ENCODE measurements around the gene ZNF343.

ZNF343 gene

GRCh38 chr20:2469991-2470422 is 38.7 kb downstream of the ZNF343 start:
- DNase-seq = peak; percentile 41

GRCh38 chr20:2468581-2469407 is 39.9 kb downstream of the ZNF343 start:
- DNase-seq = no peak

- no peak for DNase-seq
Observed at GRCh38 chr20:2467412-2467811, 41.3 kb downstream of the ZNF343 start.

GRCh38 chr20:2465100-2465499 is 43.6 kb downstream of the ZNF343 start:
- DNase-seq = no peak

- no peak for DNase-seq
Observed at GRCh38 chr20:2463616-2464365, 44.9 kb downstream of the ZNF343 start.

- no peak for DNase-seq
Observed at GRCh38 chr20:2462484-2462883, 46.2 kb downstream of the ZNF343 start.

- DNase-seq = no peak
Observed at GRCh38 chr20:2460752-2461424, 47.8 kb downstream of the ZNF343 start.

GRCh38 chr20:2459981-2460751 is 48.5 kb downstream of the ZNF343 start:
- no peak for DNase-seq

- no peak for DNase-seq
Observed at GRCh38 chr20:2458919-2459499, 49.7 kb downstream of the ZNF343 start.

- DNase-seq = no peak
Observed at GRCh38 chr20:2455771-2456497, 52.8 kb downstream of the ZNF343 start.

- DNase-seq = no peak
Observed at GRCh38 chr20:2453792-2454191, 54.9 kb downstream of the ZNF343 start.

GRCh38 chr20:2451939-2452732 is 56.6 kb downstream of the ZNF343 start:
- DNase-seq = peak; percentile 29

- no peak for DNase-seq
Observed at GRCh38 chr20:2451422-2451821, 57.3 kb downstream of the ZNF343 start.

- no peak for DNase-seq
Observed at GRCh38 chr20:2449386-2449785, 59.3 kb downstream of the ZNF343 start.

- no peak for DNase-seq
Observed at GRCh38 chr20:2446845-2447244, 61.9 kb downstream of the ZNF343 start.

Measured in activated CD4-positive, alpha-beta T cell treated with anti-CD3 and anti-CD28 coated beads for 1 hour (primary cell).